ENCODE measurements around the gene FGA.

Gene FGA

GRCh38 chr4:154574311-154574710 is 16.2 kb downstream of the FGA start:
- H3K36me3 ChIP-seq (ENCODE audit: insufficient read depth, low read length), result no peaks in the 10 kb centered on the region
- H3K27me3 ChIP-seq (ENCODE audit: control insufficient read depth in 1 of 2, insufficient read depth in 2 of 2, low read length in 2 of 2), result no peaks in the 10 kb centered on the region
- H3K9me3 ChIP-seq (ENCODE audit: low read length), result no peaks in the 10 kb centered on the region
- no peak overlapping the region for H3K9ac ChIP-seq (ENCODE audit: low read length)
- H3K4me3 ChIP-seq (ENCODE audit: low read depth in 1 of 2, low read length in 2 of 2), result no peak overlapping the region
- no peak overlapping the region for H3K27ac ChIP-seq (ENCODE audit: low read depth, low read length)
- no peaks in the 10 kb centered on the region for H3K4me1 ChIP-seq (ENCODE audit: insufficient read depth, low read length)

DNA sequence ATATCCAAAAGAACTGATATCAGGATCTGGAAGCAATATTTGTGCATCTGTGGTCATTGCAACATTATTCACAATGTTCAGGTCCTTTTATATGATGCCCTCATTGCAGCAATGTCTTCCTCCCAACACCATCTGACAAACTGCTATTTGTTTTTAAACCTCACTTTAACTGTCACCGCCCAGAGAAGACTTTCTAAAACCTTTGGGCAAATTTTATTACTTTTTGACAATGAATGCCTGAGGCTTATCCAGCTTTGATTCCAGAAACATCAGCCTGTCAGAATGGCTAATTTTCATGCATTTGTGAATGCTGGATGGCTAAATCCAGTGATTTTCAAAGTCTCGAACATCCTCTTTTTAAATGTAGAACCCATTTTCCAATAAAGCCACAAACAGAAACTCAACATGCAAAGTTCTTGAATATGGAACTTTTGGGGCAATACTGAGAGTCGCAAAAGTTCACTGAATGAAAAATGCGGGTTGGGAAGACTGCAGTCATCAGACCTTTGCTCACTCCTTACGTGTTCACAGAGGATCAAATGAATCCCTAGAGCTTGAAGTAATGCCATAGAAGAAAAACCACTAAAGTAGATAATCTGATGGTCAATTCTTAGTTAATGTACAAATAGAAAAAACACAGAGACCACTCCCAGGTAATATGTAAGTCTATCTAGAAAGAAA is 17.2 kb downstream of the FGA start:
- no peak overlapping the region for H3K9ac ChIP-seq (ENCODE audit: low read length)
- H3K4me3 ChIP-seq (ENCODE audit: low read depth in 1 of 2, low read length in 2 of 2), result no peak overlapping the region
- H3K4me1 ChIP-seq (ENCODE audit: insufficient read depth, low read length), result no peaks in the 10 kb centered on the region
- no peaks in the 10 kb centered on the region for H3K36me3 ChIP-seq (ENCODE audit: insufficient read depth, low read length)
- H3K27ac ChIP-seq (ENCODE audit: low read depth, low read length), result no peak overlapping the region
- no peaks in the 10 kb centered on the region for H3K9me3 ChIP-seq (ENCODE audit: low read length)
- H3K27me3 ChIP-seq (ENCODE audit: control insufficient read depth in 1 of 2, insufficient read depth in 2 of 2, low read length in 2 of 2), result no peaks in the 10 kb centered on the region

- Histone ChIP-seq H3K4me3 (ENCODE audit: low read depth in 1 of 2, low read length in 2 of 2) (no peak overlapping the region), H3K9ac (ENCODE audit: low read length) (no peak overlapping the region), H3K36me3 (ENCODE audit: insufficient read depth, low read length) (no peaks in the 10 kb centered on the region), H3K4me1 (ENCODE audit: insufficient read depth, low read length) (no peaks in the 10 kb centered on the region), H3K27me3 (ENCODE audit: control insufficient read depth in 1 of 2, insufficient read depth in 2 of 2, low read length in 2 of 2) (no peaks in the 10 kb centered on the region), H3K9me3 (ENCODE audit: low read length) (no peaks in the 10 kb centered on the region), H3K27ac (ENCODE audit: low read depth, low read length) (no peak overlapping the region)
Measured at GRCh38 chr4:154569584-154569983, 21.0 kb downstream of the FGA start.

- H3K36me3 ChIP-seq (ENCODE audit: insufficient read depth, low read length), result no peaks in the 10 kb centered on the region
- no peak overlapping the region for H3K4me3 ChIP-seq (ENCODE audit: low read depth in 1 of 2, low read length in 2 of 2)
- no peak overlapping the region for H3K27ac ChIP-seq (ENCODE audit: low read depth, low read length)
- H3K9ac ChIP-seq (ENCODE audit: low read length), result no peak overlapping the region
- H3K9me3 ChIP-seq (ENCODE audit: low read length), result no peaks in the 10 kb centered on the region
- no peaks in the 10 kb centered on the region for H3K27me3 ChIP-seq (ENCODE audit: control insufficient read depth in 1 of 2, insufficient read depth in 2 of 2, low read length in 2 of 2)
- no peaks in the 10 kb centered on the region for H3K4me1 ChIP-seq (ENCODE audit: insufficient read depth, low read length)
Measured at GRCh38 chr4:154569028-154569427, 21.5 kb downstream of the FGA start.

- Histone ChIP-seq H3K27me3 (ENCODE audit: control insufficient read depth in 1 of 2, insufficient read depth in 2 of 2, low read length in 2 of 2) (no peaks in the 10 kb centered on the region), H3K36me3 (ENCODE audit: insufficient read depth, low read length) (no peaks in the 10 kb centered on the region), H3K27ac (ENCODE audit: low read depth, low read length) (no peak overlapping the region), H3K9ac (ENCODE audit: low read length) (no peak overlapping the region), H3K4me1 (ENCODE audit: insufficient read depth, low read length) (no peaks in the 10 kb centered on the region), H3K4me3 (ENCODE audit: low read depth in 1 of 2, low read length in 2 of 2) (no peak overlapping the region), H3K9me3 (ENCODE audit: low read length) (no peaks in the 10 kb centered on the region)
Measured at GRCh38 chr4:154566639-154567204, 23.8 kb downstream of the FGA start.

DNA sequence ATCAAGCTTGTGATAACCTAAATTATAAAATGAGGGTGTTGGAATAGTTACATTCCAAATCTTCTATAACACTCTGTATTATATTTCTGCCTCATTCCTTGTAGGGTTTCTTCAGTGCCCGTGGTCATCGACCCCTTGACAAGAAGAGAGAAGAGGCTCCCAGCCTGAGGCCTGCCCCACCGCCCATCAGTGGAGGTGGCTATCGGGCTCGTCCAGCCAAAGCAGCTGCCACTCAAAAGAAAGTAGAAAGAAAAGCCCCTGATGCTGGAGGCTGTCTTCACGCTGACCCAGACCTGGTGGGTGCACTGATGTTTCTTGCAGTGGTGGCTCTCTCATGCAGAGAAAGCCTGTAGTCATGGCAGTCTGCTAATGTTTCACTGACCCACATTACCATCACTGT is 24.8 kb downstream of the FGA start:
- Histone ChIP-seq H3K4me1 (ENCODE audit: insufficient read depth, low read length) (no peaks in the 10 kb centered on the region), H3K9ac (ENCODE audit: low read length) (no peak overlapping the region), H3K4me3 (ENCODE audit: low read depth in 1 of 2, low read length in 2 of 2) (no peak overlapping the region), H3K9me3 (ENCODE audit: low read length) (no peaks in the 10 kb centered on the region), H3K36me3 (ENCODE audit: insufficient read depth, low read length) (no peaks in the 10 kb centered on the region), H3K27ac (ENCODE audit: low read depth, low read length) (no peak overlapping the region), H3K27me3 (ENCODE audit: control insufficient read depth in 1 of 2, insufficient read depth in 2 of 2, low read length in 2 of 2) (no peaks in the 10 kb centered on the region)

DNA sequence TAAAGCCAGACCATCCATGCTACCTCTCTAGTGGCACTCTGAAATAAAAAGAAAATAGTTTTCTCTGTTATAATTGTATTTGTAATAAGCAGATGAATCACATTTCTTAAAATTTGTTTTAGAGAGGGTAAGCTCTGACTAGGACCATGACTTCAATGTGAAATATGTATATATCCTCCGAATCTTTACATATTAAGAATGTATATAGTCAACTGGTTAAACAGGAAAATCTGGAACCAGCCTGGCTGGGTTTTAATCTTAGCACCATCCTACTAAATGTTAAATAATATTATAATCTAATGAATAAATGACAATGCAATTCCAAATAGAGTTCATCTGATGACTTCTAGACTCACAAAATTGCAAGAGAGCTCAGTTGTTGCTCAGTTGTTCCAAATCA is 26.2 kb downstream of the FGA start:
- Histone ChIP-seq H3K36me3 (ENCODE audit: insufficient read depth, low read length) (no peaks in the 10 kb centered on the region), H3K4me1 (ENCODE audit: insufficient read depth, low read length) (no peaks in the 10 kb centered on the region), H3K27me3 (ENCODE audit: control insufficient read depth in 1 of 2, insufficient read depth in 2 of 2, low read length in 2 of 2) (no peaks in the 10 kb centered on the region), H3K9me3 (ENCODE audit: low read length) (no peaks in the 10 kb centered on the region), H3K27ac (ENCODE audit: low read depth, low read length) (no peak overlapping the region), H3K4me3 (ENCODE audit: low read depth in 1 of 2, low read length in 2 of 2) (no peak overlapping the region), H3K9ac (ENCODE audit: low read length) (no peak overlapping the region)

DNA sequence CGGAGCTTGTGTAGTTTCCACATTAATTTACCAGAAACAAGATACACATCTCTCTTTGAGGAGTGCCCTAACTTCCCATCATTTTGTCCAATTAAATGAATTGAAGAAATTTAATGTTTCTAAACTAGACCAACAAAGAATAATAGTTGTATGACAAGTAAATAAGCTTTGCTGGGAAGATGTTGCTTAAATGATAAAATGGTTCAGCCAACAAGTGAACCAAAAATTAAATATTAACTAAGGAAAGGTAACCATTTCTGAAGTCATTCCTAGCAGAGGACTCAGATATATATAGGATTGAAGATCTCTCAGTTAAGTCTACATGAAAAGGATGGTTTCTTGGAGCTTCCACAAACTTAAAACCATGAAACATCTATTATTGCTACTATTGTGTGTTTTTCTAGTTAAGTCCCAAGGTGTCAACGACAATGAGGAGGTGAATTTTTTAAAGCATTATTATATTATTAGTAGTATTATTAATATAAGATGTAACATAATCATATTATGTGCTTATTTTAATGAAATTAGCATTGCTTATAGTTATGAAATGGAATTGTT is 27.8 kb downstream of the FGA start, which contains the start of gene FGB:
Gene FGB, plus strand, starts transcription at position 315 of the 558 bp plus-strand sequence. Its CDS starts 8 bp downstream, at position 323.
- Histone ChIP-seq H3K27me3 (ENCODE audit: control insufficient read depth in 1 of 2, insufficient read depth in 2 of 2, low read length in 2 of 2) (no peaks in the 10 kb centered on the region), H3K4me3 (ENCODE audit: low read depth in 1 of 2, low read length in 2 of 2) (no peak within 1 kb of the TSS), H3K27ac (ENCODE audit: low read depth, low read length) (no peak within 1 kb of the TSS), H3K4me1 (ENCODE audit: insufficient read depth, low read length) (no peaks in the 10 kb centered on the region), H3K9ac (ENCODE audit: low read length) (no peak within 1 kb of the TSS), H3K9me3 (ENCODE audit: low read length) (no peaks in the 10 kb centered on the region), H3K36me3 (ENCODE audit: insufficient read depth, low read length) (no peaks in the 10 kb centered on the region)

DNA sequence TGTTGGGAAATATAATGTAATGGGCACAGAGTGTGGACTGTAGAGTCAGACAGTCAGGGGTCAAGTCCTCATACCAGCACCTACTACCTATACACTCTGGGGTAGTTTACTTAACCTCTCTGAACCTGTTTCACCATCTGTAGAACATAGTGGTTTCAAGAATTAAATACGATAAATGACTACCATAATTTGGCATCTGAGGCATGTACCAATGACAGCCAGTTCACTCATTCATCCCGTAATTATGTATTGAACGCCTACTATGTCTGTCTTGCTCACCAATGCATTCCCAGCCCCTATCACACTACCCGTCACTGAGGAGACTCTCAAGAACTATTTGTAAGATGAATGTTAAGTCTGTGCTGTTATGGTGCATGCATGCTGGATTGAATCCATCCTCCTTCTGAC is 29.7 kb downstream of the FGA start:
- no peaks in the 10 kb centered on the region for H3K36me3 ChIP-seq (ENCODE audit: insufficient read depth, low read length)
- H3K9me3 ChIP-seq (ENCODE audit: low read length), result no peaks in the 10 kb centered on the region
- no peak overlapping the region for H3K9ac ChIP-seq (ENCODE audit: low read length)
- no peaks in the 10 kb centered on the region for H3K27me3 ChIP-seq (ENCODE audit: control insufficient read depth in 1 of 2, insufficient read depth in 2 of 2, low read length in 2 of 2)
- H3K4me3 ChIP-seq (ENCODE audit: low read depth in 1 of 2, low read length in 2 of 2), result no peak overlapping the region
- H3K4me1 ChIP-seq (ENCODE audit: insufficient read depth, low read length), result no peaks in the 10 kb centered on the region
- H3K27ac ChIP-seq (ENCODE audit: low read depth, low read length), result no peak overlapping the region

DNA sequence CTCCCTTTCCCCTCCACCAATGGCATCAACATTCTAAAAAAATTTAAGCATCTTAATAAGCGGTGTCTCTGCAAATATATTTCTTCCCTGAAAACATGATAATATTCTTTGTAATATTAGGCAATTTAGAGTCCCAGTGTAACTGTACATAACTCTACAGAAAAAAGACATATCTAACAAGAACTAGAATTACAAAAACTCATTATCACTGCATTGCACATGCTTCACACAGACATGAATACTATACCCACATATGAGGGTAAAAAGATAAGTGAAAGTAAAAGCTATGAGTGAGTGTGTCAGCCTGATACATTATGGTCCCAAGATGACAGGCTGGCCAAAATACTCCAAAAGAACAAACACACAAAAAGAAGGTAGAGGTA is 30.1 kb downstream of the FGA start:
- no peak overlapping the region for H3K9ac ChIP-seq (ENCODE audit: low read length)
- no peaks in the 10 kb centered on the region for H3K36me3 ChIP-seq (ENCODE audit: insufficient read depth, low read length)
- no peak overlapping the region for H3K27ac ChIP-seq (ENCODE audit: low read depth, low read length)
- no peaks in the 10 kb centered on the region for H3K4me1 ChIP-seq (ENCODE audit: insufficient read depth, low read length)
- H3K27me3 ChIP-seq (ENCODE audit: control insufficient read depth in 1 of 2, insufficient read depth in 2 of 2, low read length in 2 of 2), result no peaks in the 10 kb centered on the region
- H3K4me3 ChIP-seq (ENCODE audit: low read depth in 1 of 2, low read length in 2 of 2), result no peak overlapping the region
- H3K9me3 ChIP-seq (ENCODE audit: low read length), result no peaks in the 10 kb centered on the region

GRCh38 chr4:154559494-154560418 is 30.8 kb downstream of the FGA start:
- H3K9me3 ChIP-seq (ENCODE audit: low read length), result no peaks in the 10 kb centered on the region
- no peak overlapping the region for H3K4me3 ChIP-seq (ENCODE audit: low read depth in 1 of 2, low read length in 2 of 2)
- H3K4me1 ChIP-seq (ENCODE audit: insufficient read depth, low read length), result no peaks in the 10 kb centered on the region
- H3K36me3 ChIP-seq (ENCODE audit: insufficient read depth, low read length), result no peaks in the 10 kb centered on the region
- H3K9ac ChIP-seq (ENCODE audit: low read length), result no peak overlapping the region
- H3K27ac ChIP-seq (ENCODE audit: low read depth, low read length), result no peak overlapping the region
- H3K27me3 ChIP-seq (ENCODE audit: control insufficient read depth in 1 of 2, insufficient read depth in 2 of 2, low read length in 2 of 2), result no peaks in the 10 kb centered on the region

All from muscle layer of colon (tissue), 2 donors.